CD4-positive, alpha-beta T cell (primary cell): ENCODE data around the gene IFT74. TPM values are rescaled to one million over a fixed set of nuclear protein-coding genes. Genes with fewer than 3 reads are reported as not detected.
"Not testable (repeated sequence)": the region's sequence is repeated elsewhere in the genome, so short reads cannot be mapped to it uniquely, and the experiment has no call there.

Experiments
- ATAC-seq: fragments of 200-7000 bp; cut with Tn5 transposase; one replicate; pipeline ENCODE4 v1.10.0; 2022; ENCODE audit warnings: mild to moderate bottlenecking; ENCODE audit not compliant: poor library complexity
- CTCF ChIA-PET: fragments of 350-600 bp; sonication (Branson Sonifier 250); formaldehyde crosslinking; loops from one replicate; lab custom pipeline; 2021; ENCODE audit warnings: antibody characterized with exemption, inconsistent platforms; lab: Charles Lee
- POLR2A ChIA-PET: fragments of 350-600 bp; sonication (Branson Sonifier 250); formaldehyde crosslinking; loops from one replicate; lab custom pipeline; 2021; ENCODE audit warnings: antibody characterized with exemption, inconsistent platforms; lab: Charles Lee
- DNase-seq, 14 experiments: peaks; one replicate each; pipeline ENCODE4 v3.0.0-alpha.2; 2013 to 2020; ENCODE audit warnings: mixed read lengths in 2 of 14
- H3K27ac ChIP-seq, 2 donors: one replicate each; pipeline versions ENCODE4 v1.5.1 to v1.7.0; 2013; ENCODE audit warnings: low read length in 2 of 2, low read depth in 1 of 2, mild to moderate bottlenecking in 1 of 2
- H3K27me3 ChIP-seq, 2 experiments: 1 replicate in 1 of 2; 2 replicates in 1 of 2; pipeline versions ENCODE4 v1.6.1 to v1.7.0; 2013; ENCODE audit warnings: low read length in 2 of 2, control low read depth in 1 of 2, mild to moderate bottlenecking in 1 of 2, moderate library complexity in 1 of 2; ENCODE audit not compliant: insufficient read depth in 2 of 2, control insufficient read depth in 1 of 2
- H3K36me3 ChIP-seq: one replicate; pipeline ENCODE4 v1.6.1; 2013; ENCODE audit warnings: low read length, control low read depth; ENCODE audit not compliant: insufficient read depth
- H3K4me1 ChIP-seq: one replicate; pipeline ENCODE4 v1.6.1; 2013; ENCODE audit warnings: low read length, control low read depth; ENCODE audit not compliant: insufficient read depth
- H3K4me3 ChIP-seq: one replicate; pipeline ENCODE4 v1.5.1; 2013; ENCODE audit warnings: mild to moderate bottlenecking, low read length, moderate library complexity
- H3K9me3 ChIP-seq, 2 experiments: 1 replicate in 1 of 2; 2 replicates in 1 of 2; pipeline versions ENCODE4 v1.6.1 to v1.7.0; 2013; ENCODE audit warnings: low read length in 2 of 2, mild to moderate bottlenecking in 2 of 2, control low read depth in 1 of 2, moderate library complexity in 1 of 2; ENCODE audit not compliant: control insufficient read depth in 1 of 2, insufficient read depth in 1 of 2
- H3K27ac Mint-ChIP-seq: one replicate; pipeline ENCODE4 v1.8.0; 2020; ENCODE audit warnings: mixed read lengths
- H3K27me3 Mint-ChIP-seq: one replicate; pipeline ENCODE4 v1.8.0; 2021; ENCODE audit warnings: mixed read lengths
- H3K36me3 Mint-ChIP-seq: one replicate; pipeline ENCODE4 v1.8.0; 2021; ENCODE audit warnings: low read depth, mixed read lengths
- H3K4me1 Mint-ChIP-seq: one replicate; pipeline ENCODE4 v1.8.0; 2021; ENCODE audit warnings: low read depth, mixed read lengths
- H3K4me3 Mint-ChIP-seq: one replicate; pipeline ENCODE4 v1.8.0; 2020; ENCODE audit warnings: mild to moderate bottlenecking, mixed read lengths
- H3K9me3 Mint-ChIP-seq: one replicate; pipeline ENCODE4 v1.8.0; 2020; ENCODE audit warnings: mixed read lengths
- intact Hi-C, 2 experiments: fragments of 100-400 bp; cut with DNase I in 1 of 2; cut with micrococcal nuclease in 1 of 2; formaldehyde crosslinking; loops; one replicate each; pipeline versions ENCODE4 v1.15.1 to v1.9.0; 2023 to 2025; cut with DNase I, micrococcal nuclease
- total RNA-seq, 174 experiments: library from RNA in 2 of 174; stranded (reverse) in 2 of 174; gene quantifications; one replicate each; pipeline ENCODE4 v1.2.3 and lab custom pipeline; 2021 to 2026
- TF ChIP-seq, protein P1 (sequence below): fragments of 200-600 bp; IDR thresholded peaks from one replicate; pipeline ENCODE4 v1.8.0; 2022; ENCODE audit warnings: antibody characterized with exemption, mild to moderate bottlenecking

IFT74 gene
- total RNA-seq, 2 experiments from 2014 or later, result 7.3 to 7.7 TPM

DNA sequence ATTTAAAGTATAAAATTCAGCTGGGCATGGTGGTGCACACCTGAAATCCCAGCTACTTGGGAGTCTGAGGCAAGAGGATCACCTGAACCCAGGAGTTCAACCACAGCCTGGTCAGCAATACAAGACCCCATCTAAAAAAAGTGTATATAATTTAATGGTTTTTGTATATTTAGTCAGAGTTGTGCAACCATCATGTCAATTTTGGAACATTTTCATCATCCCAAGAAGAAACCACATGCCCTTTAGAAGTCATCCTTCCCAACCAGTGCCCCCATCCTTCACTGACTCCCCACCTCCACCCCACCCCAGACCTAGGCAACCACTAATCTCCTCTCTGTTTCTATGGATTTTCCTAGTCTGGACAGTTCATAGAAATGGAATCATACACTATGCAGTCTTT, 134.0 kb downstream of the IFT74 start:
- intact Hi-C loops, result no loop called here
- ChIA-PET POLR2A (no interaction called here), CTCF (no interaction called here)
- no peaks in the 10 kb centered on the region for H3K4me1 ChIP-seq
- Mint-ChIP-seq H3K4me3 (no peak overlapping the region), H3K27ac (no peak overlapping the region), H3K36me3 (no peaks in the 10 kb centered on the region), H3K9me3 (no peaks in the 10 kb centered on the region), H3K27me3 (peaks cover 21% of the 10 kb centered on the region), H3K4me1 (no peaks in the 10 kb centered on the region)
- no peaks in the 10 kb centered on the region for H3K27me3 ChIP-seq
- ATAC-seq (no peak), DNase-seq (no peak)
- H3K9me3 ChIP-seq, result peaks cover 0 to 8% of the 10 kb centered on the region in 2 experiments
- H3K27ac ChIP-seq, result no peak overlapping the region
- no peaks in the 10 kb centered on the region for H3K36me3 ChIP-seq
- TF ChIP-seq, protein P1, sequence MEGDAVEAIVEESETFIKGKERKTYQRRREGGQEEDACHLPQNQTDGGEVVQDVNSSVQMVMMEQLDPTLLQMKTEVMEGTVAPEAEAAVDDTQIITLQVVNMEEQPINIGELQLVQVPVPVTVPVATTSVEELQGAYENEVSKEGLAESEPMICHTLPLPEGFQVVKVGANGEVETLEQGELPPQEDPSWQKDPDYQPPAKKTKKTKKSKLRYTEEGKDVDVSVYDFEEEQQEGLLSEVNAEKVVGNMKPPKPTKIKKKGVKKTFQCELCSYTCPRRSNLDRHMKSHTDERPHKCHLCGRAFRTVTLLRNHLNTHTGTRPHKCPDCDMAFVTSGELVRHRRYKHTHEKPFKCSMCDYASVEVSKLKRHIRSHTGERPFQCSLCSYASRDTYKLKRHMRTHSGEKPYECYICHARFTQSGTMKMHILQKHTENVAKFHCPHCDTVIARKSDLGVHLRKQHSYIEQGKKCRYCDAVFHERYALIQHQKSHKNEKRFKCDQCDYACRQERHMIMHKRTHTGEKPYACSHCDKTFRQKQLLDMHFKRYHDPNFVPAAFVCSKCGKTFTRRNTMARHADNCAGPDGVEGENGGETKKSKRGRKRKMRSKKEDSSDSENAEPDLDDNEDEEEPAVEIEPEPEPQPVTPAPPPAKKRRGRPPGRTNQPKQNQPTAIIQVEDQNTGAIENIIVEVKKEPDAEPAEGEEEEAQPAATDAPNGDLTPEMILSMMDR, result no peak
- no peak overlapping the region for H3K4me3 ChIP-seq

DNA sequence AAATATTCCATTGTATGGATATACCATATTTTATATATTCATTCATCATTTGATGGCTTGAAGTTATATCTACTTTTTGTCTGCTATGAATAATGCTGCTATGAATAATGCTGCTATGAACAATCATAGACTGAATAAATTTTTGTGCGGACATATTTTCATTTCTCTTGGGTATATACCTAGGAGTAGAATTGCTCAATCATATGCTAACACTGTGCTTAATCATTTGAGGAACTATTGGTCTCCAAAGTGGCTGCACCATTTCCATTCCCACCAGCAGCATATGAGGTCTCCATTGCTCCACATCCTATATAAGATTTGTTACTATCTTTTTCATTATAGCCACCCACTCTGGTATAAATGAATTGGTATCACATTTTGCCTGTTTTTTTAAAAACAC, 134.5 kb downstream of the IFT74 start:
- DNase-seq (no peak), ATAC-seq (no peak)
- Mint-ChIP-seq H3K27ac (no peak overlapping the region), H3K4me1 (no peaks in the 10 kb centered on the region), H3K36me3 (no peaks in the 10 kb centered on the region), H3K27me3 (peaks cover 25% of the 10 kb centered on the region), H3K9me3 (no peaks in the 10 kb centered on the region), H3K4me3 (no peak overlapping the region)
- TF ChIP-seq, protein P1, result no peak
- peaks cover 0 to 8% of the 10 kb centered on the region in 2 experiments for H3K9me3 ChIP-seq
- intact Hi-C loops, result no loop called here
- no peaks in the 10 kb centered on the region for H3K27me3 ChIP-seq
- ChIA-PET POLR2A (no interaction called here), CTCF (no interaction called here)
- no peak overlapping the region for H3K4me3 ChIP-seq
- H3K36me3 ChIP-seq, result no peaks in the 10 kb centered on the region
- H3K4me1 ChIP-seq, result no peaks in the 10 kb centered on the region
- no peak overlapping the region for H3K27ac ChIP-seq

DNA sequence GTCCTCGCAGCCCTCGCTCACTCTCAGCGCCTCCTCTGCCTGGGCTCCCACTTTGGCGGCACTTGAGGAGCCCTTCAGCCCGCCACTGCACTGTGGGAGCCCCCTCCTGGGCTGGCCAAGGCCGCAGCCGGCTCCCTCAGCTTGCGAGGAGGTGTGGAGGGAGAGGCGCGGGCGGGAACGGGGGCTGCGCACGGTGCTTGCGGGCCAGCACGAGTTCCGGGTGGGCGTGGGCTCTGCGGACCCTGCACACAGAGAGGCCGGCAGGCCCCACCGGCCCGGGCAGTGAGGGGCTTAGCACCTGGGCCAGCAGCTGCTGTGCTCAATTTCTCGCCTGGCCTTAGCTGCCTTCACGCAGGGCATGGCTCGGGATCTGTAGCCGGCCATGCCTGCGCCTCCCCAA, 136.3 kb downstream of the IFT74 start:
- CTCF ChIA-PET, result interaction anchor here (1.1 kb wide), 1 partner anchor 11 kb away, joined by 3 read pairs; no protein-coding TSS in a partner anchor
- intact Hi-C loops, H3K27ac Mint-ChIP-seq, H3K9me3 ChIP-seq, H3K9me3 Mint-ChIP-seq, H3K4me1 ChIP-seq, H3K27me3 ChIP-seq, H3K4me1 Mint-ChIP-seq, H3K4me3 Mint-ChIP-seq, H3K36me3 ChIP-seq, H3K27ac ChIP-seq, H3K36me3 Mint-ChIP-seq, H3K4me3 ChIP-seq, ATAC-seq, DNase-seq, POLR2A ChIA-PET: not testable (repeated sequence)
- peaks cover 39% of the 10 kb centered on the region for H3K27me3 Mint-ChIP-seq

DNA sequence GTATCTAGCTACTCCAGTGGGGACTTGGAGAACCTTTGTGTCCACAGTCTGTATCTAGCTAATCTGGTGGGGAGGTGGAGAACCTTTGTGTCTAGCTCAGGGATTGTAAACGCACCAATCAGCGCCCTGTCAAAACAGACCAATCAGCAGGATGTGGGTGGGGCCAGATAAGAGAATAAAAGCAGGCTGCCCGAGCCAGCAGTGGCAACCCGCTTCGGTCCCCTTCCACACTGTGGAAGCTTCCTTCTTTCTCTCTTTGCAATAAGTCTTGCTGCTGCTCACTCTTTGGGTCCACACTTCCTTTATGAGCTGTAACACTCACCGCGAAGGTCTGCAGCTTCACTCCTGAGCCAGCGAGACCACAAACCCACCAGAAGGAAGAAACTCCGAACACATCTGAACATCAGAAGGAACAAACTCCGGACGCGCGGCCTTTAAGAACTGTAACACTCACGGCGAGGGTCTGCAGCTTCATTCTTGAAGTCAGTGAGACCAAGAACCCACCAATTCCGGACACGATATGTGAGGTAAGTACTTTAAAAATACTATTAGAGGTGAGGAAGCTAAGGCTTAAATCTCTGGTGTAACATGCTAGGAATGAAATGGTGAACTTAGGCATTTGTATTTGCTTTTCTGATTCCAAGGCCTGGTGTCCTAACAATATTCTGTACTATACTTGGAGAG, 137.3 kb downstream of the IFT74 start:
- H3K4me1 Mint-ChIP-seq, POLR2A ChIA-PET, H3K9me3 ChIP-seq, DNase-seq, H3K27ac Mint-ChIP-seq, H3K27ac ChIP-seq, H3K9me3 Mint-ChIP-seq, H3K4me1 ChIP-seq, H3K36me3 ChIP-seq, H3K4me3 Mint-ChIP-seq, ATAC-seq, H3K27me3 ChIP-seq, H3K36me3 Mint-ChIP-seq, intact Hi-C loops, H3K4me3 ChIP-seq: not testable (repeated sequence)
- CTCF ChIA-PET, result interaction anchor here (1.1 kb wide), 1 partner anchor 10 kb away, joined by 3 read pairs; no protein-coding TSS in a partner anchor
- peaks cover 39% of the 10 kb centered on the region for H3K27me3 Mint-ChIP-seq
